ENCODE measurements around the gene CDIPT.

DNA sequence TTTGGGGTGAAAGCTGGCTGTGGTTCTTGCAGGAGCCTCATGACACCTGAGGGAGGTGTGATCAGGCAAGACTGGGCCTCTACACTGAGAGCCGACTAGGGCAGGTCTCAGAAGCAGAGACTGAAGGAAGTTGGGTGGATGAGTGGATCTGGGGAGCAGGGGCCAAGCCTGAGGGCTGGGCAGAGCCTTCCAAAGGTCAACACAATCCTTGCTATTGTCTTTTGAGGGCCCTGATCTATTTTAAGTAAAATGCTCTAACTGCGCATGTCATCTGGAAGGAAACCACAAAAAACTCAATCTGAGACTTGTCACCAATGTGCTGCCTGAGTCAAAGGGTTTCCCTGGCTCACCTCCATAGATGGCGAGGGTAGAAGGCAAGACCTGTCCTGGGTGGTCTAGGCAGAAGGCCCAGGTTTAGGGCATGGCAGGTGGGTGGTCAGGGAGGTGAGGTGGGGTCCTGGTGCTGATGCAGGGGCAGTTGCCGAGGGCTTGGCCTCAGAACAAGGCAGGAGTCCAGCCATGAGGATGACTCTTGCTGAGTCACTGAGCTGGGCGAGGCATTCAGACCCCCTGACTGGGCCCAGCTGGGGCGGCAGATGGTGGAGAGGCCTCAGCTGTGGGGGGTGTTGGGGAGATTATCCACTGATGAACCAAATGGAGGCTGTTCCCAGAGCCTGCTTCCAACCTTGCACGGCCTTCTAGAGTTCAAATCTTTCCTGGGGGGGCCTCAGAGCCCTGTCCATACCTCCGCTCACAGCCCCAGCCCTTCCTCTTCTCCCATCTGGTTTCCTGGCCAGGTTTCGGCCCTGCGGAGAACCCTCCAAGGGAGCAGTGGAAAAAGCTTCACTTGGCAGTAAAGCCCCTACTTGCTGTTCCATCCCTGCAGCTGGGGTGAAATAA lies 37.6 kb downstream of the CDIPT start:
- TF ChIP-seq CTCF (IDR thresholded peaks at IDR 0.05; ENCODE audit: low read depth, low read length) (no peak), EZH2phosphoT487 (IDR thresholded peaks at IDR 0.05; ENCODE audit: low read depth) (no peak)
